Middle frontal gyrus (tissue), 1 donor: ENCODE measurements around the gene GRIP2.

Source experiments
- DNase-seq: peaks from one replicate; pipeline ENCODE4 v3.0.0-alpha.2; 2015; ENCODE audit warnings: low spot score; ENCODE audit errors: extremely low spot score

GRIP2 gene

DNA sequence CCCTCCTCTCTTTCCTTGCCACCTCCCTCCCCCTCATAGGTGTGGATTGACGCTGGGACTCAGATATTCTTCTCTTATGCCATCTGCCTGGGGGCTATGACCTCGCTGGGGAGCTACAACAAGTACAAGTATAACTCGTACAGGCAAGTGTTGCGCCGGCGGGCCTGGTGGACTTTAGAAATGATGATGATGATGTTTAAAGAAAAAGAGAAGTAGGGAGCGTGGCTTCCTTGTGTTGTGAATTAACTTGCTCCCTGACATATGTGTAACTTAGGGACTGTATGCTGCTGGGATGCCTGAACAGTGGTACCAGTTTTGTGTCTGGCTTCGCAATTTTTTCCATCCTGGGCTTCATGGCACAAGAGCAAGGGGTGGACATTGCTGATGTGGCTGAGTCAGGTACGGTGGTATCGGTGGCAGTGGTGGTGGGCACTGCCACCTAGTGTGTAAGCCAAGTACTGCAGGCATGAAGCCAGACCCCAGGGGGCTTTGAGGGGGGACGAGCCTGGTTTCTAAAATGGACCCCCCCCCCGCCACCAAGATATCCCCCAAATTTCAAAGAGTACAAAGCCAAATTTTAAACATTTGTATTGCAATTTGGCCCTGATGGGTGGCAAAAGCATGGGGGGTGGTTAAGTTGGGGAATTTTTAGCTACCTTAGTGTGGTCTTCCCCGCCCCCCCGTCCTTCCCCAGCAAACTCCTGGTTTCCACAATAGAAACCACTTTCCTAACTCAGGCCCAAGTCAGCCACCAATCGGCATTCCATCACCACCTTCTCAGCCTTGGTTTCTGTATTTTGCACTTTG lies 72.1 kb downstream of the GRIP2 start:
- no peak for DNase-seq

DNA sequence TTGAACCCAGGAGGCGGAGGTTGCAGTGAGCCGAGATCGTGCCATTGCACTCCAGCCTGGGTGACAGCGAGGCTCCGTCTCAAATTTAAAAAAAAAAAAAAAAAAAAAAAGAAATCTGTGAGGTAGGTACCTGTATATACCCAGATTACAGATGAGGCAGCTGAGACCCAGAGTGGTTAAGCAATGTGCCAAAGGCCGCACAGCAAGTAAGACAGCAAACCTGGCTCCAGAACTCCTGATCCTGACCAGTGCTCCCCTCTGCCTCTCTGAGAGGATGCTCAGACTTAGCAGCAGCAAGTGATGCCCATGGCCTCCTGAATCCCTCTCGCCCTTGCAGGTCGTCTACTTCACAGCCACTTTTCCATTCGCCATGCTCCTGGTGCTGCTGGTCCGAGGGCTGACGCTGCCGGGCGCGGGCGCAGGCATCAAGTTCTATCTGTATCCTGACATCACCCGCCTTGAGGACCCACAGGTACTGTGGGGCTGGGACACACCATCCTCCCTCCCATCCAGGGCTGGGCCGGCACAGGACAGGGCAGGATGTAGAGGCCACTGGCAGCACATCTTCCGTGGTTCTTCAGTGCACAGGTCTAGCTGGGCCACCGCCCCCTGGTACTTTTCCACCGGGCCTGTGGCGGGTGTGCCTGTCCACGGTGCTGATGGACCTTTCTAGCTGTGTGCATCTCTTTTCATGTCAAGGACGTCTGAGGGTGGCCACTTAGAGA lies 73.8 kb downstream of the GRIP2 start:
- no peak for DNase-seq

DNA sequence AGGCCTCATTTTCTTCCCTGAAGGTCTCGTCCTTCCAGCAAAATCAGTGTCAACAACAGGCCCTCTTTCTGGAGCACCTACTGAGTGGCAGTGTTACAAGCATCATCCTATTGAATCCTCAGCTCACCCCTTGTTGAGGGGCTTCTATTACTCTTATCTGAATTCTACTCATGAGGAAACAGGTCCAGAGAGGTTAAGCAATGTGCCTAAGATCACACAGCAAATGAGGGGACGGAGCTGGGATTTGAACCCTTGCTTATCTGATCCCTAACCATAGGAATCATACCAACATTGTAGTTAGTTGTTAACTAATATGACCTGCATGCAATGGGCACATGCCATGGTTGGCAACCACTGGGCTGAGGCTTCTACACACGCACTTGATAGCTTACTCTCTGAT lies 74.7 kb downstream of the GRIP2 start:
- DNase-seq: no peak

DNA sequence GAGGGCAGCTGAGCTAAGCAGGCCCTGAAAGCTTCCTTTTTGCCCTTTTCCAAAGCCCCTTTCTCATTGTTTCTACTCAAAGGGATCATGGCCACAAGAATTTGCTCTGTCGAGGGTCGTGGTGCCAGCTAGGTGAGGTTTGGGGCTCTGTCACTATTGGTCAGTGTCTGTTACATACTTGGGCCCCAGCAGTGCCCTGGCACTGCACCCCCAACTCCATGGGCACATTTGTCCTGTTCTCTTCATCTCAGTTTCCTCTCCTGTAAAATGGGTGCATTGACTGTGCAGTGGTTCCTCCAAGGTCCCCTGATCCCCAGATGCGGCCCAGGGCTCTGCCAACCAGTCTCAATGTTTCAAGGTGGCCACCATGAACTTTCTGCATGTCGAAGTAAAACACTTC lies 75.6 kb downstream of the GRIP2 start:
- no peak for DNase-seq

DNA sequence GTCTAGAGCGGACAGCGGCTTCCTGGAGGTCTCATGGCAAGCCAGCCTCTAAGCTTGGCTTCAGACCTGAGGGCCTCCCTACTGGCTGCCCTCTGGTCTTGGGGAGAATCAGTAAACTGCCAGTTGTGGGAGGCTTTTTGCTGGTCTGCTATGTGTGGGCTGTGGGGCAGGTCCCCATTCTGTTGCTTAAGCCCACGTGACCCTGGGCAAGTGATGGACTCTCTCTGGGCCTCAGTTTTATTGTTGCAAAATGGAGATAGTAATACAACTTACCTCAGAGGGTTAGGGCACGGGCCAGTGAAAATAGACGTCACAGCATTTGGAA lies 76.0 kb downstream of the GRIP2 start:
- DNase-seq: no peak

DNA sequence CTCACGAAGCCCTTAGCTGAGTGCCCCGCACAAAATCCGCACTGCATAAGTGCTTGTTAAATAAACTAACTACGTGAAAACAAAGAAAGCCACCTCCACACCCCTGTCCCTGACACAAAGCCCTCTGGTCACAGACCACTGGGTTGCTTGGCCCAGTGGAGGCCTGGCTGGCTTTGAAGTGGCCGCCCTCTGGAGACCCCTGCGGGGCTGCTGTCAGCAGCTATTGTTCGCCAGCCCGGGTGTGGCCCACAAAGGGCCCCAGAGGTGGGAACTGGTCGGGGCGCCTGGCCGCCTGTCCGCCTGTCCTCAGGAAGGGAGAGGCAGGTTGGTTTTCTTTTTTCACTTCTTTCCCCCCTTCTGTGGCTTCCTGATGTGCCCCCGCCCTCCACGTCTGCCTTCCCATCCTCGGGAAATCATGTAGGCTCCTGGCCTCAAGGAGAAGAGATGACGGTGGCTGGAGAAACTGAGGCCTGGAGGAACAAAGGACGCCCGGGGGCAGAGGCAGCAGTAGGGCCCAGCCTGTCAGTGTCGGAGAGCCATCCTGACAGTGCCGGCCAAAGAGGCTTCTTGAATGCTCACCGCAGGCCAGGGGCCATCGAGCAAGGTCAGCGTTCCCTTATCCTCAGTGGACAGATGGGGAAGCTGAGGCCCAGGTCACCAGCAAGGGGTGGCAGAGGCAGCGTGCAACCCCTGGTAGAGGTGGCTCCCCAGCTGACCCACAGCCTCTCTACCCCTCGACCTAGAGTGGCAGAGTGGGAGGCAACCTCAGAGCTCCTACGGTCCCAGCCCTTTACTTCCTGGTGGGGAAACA lies 76.6 kb downstream of the GRIP2 start:
- DNase-seq: no peak

DNA sequence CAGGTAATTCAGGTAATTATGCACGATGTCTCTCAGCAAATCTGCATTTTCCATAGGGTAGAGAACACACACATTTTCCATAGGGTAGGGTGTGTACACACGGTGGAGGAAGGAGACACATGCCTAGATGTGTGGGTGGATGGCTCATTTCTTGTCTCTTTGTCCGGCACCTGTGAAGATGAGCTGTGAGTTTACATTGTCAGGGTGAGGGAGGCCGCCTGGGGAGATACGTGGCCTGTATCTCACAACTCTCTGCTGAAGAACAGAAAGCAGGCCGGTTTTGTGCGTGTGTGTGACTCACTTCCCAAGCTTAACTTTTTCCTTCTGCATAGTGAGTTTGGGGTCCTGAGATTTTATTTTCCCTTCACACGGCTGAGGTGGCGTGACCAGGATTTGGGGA lies 77.4 kb downstream of the GRIP2 start:
- no peak for DNase-seq

DNA sequence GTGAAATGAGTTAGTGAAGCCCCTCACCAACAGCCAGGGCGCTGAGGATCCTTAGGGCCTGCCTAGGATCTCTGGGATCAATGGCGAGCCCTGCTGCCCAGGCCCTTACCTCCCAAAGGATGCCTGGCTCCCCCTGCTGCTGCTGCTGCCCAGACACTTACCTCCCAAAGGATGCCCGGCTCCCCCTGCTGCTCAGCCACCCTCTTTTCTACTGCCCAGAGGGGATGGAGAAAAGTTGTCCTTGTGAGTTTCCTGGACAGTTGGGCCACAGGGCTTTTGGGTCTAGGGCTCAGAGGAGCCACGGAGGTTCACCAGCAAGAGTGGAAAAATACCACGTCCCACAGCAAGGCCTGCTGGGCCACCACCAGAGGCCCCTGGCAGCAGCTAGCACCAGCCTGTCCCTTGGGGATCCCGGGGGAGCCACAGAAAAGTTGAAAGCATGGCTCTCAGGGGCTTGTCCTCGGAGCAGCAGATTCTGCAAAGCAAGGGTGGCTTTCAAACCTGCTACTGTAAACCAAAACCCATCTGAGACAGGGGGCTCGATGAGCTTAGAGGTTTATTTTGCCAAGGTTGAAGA lies 78.3 kb downstream of the GRIP2 start:
- DNase-seq: no peak

DNA sequence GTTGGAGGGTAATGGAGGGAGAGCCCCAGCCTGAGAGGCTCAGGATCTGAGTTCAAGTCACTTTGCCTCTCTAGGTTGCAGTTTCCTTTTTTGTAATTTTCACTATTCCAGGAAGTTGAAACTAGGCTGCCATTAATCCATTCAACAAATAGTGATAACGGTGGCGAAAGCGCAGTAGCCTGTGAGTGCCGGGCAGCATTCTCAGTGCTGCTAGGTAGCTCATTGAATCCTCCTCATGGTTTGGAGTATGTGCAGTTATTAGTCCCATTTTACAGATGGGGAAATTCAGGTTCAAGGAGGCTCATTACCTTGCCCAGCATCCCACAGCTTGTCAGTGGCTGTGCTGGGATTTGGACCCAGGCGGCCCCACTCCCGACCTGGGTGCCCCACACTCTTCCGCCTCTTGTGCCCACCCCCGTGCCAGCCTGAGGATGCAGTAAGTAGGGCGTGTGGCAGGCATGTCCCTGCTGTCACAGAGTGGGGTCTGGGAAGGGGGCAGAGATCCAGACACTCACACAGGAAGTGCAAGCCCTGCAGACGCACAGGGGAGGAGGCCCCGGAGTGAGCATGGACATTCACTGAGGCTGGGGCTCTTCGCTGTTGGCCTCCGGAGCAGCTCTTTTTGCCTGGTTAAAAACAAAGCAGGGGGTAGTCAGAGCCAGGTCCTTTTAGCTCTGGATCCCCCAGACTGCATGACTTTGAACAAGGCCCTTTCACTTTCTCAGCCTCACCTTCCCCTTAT lies 79.0 kb downstream of the GRIP2 start:
- DNase-seq: no peak

DNA sequence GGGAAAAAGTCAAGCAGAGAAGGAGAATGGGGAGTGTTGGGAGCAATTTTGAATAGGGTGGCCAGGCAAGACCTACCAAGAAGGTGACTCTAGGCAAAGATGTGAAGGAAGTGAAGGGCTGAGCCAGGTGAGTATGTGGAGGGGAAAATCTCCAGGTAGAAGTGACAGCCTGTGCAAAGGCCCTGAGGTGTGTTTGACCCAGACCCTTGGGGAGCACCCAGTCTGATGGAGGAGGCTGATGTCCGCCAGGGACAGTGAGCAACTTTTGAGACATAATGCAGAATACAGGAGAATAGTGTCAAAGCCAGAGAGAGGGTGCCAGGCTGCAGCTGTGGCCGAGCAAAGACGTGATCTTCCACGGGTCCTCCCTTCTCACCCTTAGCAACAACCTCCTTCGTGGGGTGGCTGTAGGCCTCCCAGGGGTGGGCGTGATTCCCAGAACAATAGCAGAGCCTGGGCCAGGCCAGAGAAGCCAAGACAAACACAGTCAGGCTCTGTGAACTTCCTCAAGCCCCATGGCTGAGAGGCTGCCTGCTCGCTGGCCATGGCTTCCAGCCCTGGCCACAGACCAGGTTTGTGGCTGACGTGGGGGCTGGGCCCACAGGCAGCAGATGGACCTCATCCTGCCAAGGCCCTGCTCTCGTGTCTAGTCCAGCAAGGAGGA lies 79.7 kb downstream of the GRIP2 start:
- peak; percentile 65 for DNase-seq

DNA sequence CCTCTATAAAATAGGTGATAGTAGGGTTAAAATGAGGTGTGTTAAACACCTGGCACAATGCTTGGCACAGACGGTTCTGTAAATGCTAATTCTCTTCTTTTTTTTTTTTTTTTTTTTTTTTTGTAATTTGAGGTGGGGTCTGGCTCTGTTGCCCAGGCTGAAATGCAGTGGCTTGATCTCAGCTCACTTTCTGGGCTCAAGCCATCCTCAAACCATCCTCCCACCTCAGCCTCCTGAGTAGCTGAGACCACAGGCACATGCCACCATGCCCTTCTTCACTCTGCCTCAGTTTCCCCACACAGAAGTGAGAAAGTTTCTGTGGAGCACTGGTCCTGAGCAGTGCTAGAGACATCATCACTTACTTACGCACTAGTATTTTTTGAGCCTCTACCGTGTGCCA lies 80.4 kb downstream of the GRIP2 start:
- no peak for DNase-seq

DNA sequence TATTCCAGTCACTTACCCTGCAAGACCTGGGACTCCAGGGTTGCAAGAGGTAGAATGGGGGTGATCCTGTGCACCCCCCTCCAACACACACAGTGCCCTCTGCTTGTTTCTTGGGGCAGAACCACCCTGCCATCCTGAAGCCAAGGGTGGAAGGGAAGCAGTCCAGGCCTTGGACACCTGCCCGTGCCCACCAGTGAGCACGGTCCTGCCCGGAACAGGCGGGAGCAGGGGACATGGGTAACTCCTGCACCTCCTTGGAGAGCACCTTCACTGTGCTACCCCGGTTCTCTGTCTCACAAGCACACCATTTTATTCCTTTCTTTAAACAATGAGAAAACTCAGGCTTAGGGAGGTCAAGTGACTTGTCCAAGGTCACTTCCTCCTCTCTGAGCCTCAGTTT lies 80.8 kb downstream of the GRIP2 start:
- no peak for DNase-seq

DNA sequence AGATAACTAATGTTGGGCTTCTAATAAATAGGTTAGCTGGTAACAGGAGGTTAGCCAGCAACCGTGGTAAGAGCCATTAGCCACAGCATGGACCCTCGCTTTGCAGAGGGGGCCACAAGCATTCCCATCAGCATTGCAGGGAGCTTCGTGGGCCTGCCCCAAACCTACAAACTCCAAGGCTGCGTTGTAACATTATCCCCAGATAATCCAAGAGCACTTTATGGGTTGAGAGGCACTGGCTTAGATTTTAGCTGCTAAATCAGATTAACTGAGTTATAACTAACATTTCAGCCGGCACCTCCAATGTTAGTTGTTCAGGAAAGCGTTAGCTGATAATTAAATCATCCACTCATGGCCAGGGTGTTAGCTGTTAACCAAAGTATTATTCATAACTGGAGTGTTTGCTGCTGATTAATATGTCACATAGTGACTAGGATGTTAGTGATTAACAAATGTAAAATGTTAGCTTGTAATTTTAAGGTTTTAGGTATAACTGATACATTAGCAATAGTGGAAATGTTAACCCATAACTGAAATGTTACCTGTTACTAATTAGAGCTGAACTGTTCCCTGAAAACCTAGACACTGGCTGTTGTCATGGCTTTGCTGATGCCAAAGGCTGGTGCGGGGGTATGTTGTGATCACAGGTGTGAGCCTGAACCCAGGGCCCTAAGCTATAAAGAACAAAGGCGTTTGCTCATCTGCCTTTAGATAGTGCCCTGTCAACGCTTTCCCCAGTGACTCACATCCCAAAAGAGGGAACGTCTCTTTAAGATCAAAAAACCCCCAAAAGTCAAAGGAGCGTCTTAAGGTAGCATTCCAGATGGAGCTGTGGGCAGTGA lies 81.5 kb downstream of the GRIP2 start:
- no peak for DNase-seq

DNA sequence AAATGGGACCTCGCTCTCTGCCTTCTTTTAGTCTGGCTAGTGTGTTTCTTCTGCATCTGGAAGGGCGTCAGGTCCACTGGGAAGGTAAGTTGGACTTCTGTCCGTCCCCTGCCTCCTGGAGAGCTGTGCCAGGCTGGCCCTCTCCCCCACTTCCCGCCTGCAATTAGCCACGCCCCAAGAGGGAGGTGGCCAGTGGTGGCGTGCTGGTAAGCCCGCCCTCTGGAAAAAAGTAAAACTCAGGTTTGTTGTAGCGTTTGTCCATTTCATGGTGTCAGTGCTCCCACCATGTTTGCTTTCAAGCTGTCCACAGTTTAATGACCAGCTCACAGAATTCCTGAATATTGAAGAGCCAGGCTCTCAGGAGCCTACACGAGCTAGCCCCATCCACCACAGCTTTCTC lies 82.1 kb downstream of the GRIP2 start:
- DNase-seq: no peak

DNA sequence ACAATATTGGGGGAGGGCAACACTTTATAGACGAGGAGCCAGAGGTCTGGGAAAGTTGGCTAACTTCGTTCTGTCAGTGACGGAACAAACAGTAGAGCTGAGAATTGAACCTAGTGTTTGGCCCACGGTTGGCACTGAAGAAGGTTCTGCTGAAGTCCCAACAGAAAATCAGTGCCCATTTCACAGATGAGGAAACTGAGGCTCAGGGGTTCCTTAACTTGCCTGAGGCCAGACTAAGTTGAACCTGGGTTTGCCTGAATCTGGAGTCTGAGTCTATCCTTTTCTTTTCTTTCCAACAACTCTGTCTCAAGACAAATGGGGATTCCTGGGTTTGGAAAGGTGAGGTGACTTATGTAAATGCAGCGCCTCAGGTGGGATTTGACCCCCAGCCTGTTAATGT lies 82.7 kb downstream of the GRIP2 start:
- DNase-seq: no peak

DNA sequence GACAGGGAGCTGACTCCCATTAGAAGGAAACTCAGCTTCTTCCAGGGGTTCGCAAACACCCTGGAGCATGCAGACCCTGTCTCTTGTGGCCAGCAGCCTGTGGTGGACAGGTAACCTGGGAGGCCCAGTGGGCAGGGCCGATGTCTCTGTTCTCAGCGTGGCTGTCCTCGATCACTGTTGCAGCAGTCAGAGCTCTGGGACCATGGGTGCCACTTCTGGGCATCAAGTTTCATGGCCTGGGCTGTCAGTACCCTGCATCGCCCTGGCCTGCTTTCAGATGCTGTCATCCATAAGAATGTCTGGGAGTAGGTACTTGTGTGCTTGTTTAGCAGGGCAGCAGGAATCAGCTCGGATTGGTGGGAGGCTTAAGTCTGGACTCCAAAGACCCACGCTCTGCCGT lies 83.3 kb downstream of the GRIP2 start:
- no peak for DNase-seq

DNA sequence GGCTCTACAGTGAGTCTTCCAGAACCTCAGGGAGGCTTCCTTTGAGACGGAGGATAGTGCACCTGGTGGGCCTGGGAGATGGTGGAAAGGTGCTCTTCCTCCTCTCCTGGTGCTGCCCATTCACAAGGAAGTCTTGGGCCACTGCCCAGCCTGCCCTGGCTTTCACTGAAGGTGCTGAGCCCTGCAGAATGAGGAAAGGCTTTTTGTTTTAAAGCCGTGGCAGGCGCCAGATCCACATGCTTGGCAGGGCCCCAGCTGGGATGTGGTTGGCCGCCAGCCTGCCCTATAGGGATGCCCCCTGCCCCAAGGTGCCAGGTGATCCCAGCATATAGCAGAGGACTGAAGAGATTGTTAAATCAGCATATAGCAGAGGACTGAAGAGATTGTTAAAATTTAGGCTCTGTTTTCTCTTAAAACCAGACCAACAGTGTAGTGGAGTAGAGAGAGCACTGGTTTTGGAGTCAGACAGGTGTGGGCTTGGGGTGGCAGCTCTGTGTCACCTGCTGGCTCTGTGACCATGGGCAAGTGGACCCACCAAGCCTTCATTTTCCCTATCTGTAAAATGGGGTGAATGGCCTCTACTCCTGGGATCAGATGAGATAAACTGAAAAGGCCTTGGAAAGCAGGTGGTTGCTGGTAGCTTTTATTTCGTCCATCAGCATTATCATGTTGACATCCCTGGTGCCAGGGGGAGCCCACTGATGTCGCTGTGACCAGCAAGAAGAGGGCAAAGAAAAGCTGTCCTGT lies 84.4 kb downstream of the GRIP2 start:
- no peak for DNase-seq

DNA sequence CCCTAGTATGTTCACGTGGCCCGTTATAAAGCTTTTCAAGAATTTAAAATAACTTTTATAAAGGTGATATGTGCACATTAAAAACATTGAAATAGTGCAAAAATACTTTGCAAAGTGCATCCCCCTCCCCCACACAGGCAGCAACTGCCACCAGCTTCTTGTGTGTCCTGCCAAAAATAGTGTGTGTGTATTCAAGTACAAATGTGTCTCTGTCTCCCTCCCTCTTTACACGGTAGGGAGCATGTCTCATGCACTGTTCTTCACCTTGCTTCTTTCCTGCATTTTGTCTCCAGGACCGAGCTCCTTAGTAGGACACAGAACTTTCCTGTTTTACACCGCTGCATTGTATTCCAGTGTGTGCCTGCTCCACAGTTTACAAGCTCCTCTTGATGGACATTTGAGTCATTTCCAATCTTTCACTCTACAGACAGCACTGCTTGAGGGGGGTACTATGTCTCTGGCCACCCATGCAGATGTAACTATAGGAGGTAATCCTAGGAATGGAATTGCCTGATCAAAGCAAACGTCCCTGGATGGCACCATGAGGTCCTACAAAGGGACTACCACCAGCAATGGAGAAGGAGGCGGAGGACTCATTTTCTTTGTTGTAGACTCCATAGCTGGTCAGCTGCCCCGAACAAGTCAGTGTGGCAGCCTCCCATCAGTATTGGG lies 85.4 kb downstream of the GRIP2 start:
- no peak for DNase-seq
